Measurements from ENCODE around the gene SUGCT. TPM values are rescaled to one million over a fixed set of nuclear protein-coding genes. Genes with fewer than 3 reads are reported as not detected.
"Not testable (repeated sequence)": the region's sequence is repeated elsewhere in the genome, so short reads cannot be mapped to it uniquely, and the experiment has no call there.

Gene SUGCT
- total and polyA plus RNA-seq, 5 donors from 2014 or later: 0.52 to 3.1 (median 1.5) TPM; not detected in 1

DNA sequence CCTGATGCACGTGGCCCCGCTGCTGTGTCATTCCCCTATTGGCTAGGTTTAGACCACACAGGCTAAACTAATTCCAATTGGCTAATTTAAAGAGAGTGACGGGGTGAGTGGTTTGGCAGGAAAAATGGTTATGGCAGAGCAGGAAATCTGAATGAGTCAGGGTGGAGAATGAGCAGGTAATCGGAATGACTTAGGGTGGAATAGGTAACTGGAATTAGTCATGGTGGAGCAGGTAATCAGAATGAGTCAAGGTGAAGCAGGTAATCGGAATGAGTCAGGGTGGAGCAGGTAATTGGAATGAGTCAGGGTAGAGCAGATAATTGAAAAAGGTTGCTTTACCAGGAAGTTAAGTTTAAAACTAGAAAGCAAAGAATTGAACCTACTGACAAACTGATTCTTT is 7.1 kb downstream of the SUGCT start:
- not testable (repeated sequence) for H3K4me3 ChIP-seq (ENCODE audit: low read depth, low read length); H3K9me3 ChIP-seq (ENCODE audit: control insufficient read depth in 2 of 2, low read length in 2 of 2); ATAC-seq (ENCODE audit: low read depth in 2 of 2); H3K4me1 Mint-ChIP-seq; DNase-seq; H3K36me3 ChIP-seq (ENCODE audit: control insufficient read depth, insufficient read depth, low read length); H3K27ac Mint-ChIP-seq; H3K27me3 ChIP-seq (ENCODE audit: control insufficient read depth, insufficient read depth, low read length); H3K36me3 Mint-ChIP-seq; H3K27ac ChIP-seq (ENCODE audit: insufficient read depth, low read length, poor library complexity, severe bottlenecking); H3K4me3 Mint-ChIP-seq; H3K4me1 ChIP-seq (ENCODE audit: control insufficient read depth, insufficient read depth, low read length, poor library complexity, severe bottlenecking); H3K9me3 Mint-ChIP-seq
- peaks cover 27% of the 10 kb centered on the region for H3K27me3 Mint-ChIP-seq

GRCh38 chr7:40145596-40146130 is 10.9 kb downstream of the SUGCT start:
- not testable (repeated sequence) for ATAC-seq (ENCODE audit: low read depth in 2 of 2); H3K4me1 Mint-ChIP-seq; H3K36me3 ChIP-seq (ENCODE audit: control insufficient read depth, insufficient read depth, low read length); DNase-seq; H3K9me3 Mint-ChIP-seq; H3K4me1 ChIP-seq (ENCODE audit: control insufficient read depth, insufficient read depth, low read length, poor library complexity, severe bottlenecking); H3K36me3 Mint-ChIP-seq; H3K27ac ChIP-seq (ENCODE audit: insufficient read depth, low read length, poor library complexity, severe bottlenecking); H3K27me3 ChIP-seq (ENCODE audit: control insufficient read depth, insufficient read depth, low read length); H3K4me3 Mint-ChIP-seq; H3K9me3 ChIP-seq (ENCODE audit: control insufficient read depth in 2 of 2, low read length in 2 of 2); H3K27ac Mint-ChIP-seq; H3K4me3 ChIP-seq (ENCODE audit: low read depth, low read length)
- peaks cover 24% of the 10 kb centered on the region for H3K27me3 Mint-ChIP-seq

DNA sequence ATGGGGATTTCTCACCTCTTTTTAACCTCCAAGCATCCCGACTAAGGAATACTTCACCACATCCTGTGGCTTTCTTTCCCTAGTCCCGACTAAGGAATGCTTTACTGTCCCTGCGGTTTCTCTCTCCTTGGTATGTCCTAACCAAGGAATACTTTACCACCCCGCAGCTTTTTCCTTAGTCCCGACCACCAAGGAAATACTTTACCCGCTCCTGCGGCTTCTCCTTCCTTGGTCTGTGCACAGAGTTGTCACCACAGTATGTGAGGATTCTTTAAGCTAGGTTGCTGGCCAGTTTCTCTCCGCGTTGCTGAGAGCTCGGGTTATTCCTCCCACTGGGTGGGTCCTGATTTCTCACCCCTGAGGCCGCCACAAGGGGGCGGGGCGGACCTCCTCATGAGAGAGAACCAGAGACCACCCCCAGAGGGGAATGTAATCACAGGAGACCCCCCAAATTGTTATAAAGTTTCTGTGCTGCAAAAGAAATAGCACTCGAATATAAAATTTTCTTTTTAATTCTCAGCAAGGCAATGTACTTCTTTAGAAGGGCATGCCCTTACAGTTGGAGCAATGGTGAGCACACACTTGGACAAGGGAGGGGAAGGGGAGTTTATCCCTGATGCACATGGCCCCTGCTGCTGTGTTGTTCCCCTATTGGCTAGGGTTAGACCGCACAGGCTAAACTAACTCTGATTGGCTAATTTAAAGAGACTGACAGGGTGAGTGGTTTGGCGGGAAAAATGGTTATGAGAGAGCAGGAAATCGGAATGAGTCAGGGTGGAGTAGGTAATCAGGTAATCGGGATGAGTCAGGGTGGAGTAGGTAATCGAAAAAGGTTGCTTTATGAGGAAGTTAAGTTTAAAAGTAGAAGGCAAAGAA is 12.8 kb downstream of the SUGCT start:
- peak overlapping the region in 1 of 4 donors; percentile 38 for H3K4me3 Mint-ChIP-seq
- peaks cover 0 to 4% (median 0%) of the 10 kb centered on the region in 4 donors for H3K4me1 Mint-ChIP-seq
- no peak for DNase-seq
- Histone ChIP-seq H3K27me3 (ENCODE audit: control insufficient read depth, insufficient read depth, low read length) (no peaks in the 10 kb centered on the region), H3K9me3 (ENCODE audit: control insufficient read depth in 2 of 2, low read length in 2 of 2) (no peaks in the 10 kb centered on the region), H3K4me3 (ENCODE audit: low read depth, low read length) (no peak overlapping the region), H3K27ac (ENCODE audit: insufficient read depth, low read length, poor library complexity, severe bottlenecking) (no peak overlapping the region), H3K36me3 (ENCODE audit: control insufficient read depth, insufficient read depth, low read length) (no peaks in the 10 kb centered on the region), H3K4me1 (ENCODE audit: control insufficient read depth, insufficient read depth, low read length, poor library complexity, severe bottlenecking) (no peaks in the 10 kb centered on the region)
- H3K27ac Mint-ChIP-seq: no peak overlapping the region
- H3K9me3 Mint-ChIP-seq: peaks cover 0 to 7% (median 0%) of the 10 kb centered on the region in 7 donors
- no peak for ATAC-seq (ENCODE audit: low read depth in 2 of 2)
- no peaks in the 10 kb centered on the region for H3K36me3 Mint-ChIP-seq
- peaks cover 14% of the 10 kb centered on the region for H3K27me3 Mint-ChIP-seq

GRCh38 chr7:40148247-40148580 is 13.4 kb downstream of the SUGCT start:
- H3K4me1 ChIP-seq (ENCODE audit: control insufficient read depth, insufficient read depth, low read length, poor library complexity, severe bottlenecking); H3K36me3 ChIP-seq (ENCODE audit: control insufficient read depth, insufficient read depth, low read length); H3K27ac ChIP-seq (ENCODE audit: insufficient read depth, low read length, poor library complexity, severe bottlenecking); H3K9me3 Mint-ChIP-seq; H3K27ac Mint-ChIP-seq; H3K4me3 ChIP-seq (ENCODE audit: low read depth, low read length); H3K4me3 Mint-ChIP-seq; H3K27me3 ChIP-seq (ENCODE audit: control insufficient read depth, insufficient read depth, low read length); H3K36me3 Mint-ChIP-seq; H3K4me1 Mint-ChIP-seq; H3K9me3 ChIP-seq (ENCODE audit: control insufficient read depth in 2 of 2, low read length in 2 of 2); ATAC-seq (ENCODE audit: low read depth in 2 of 2); DNase-seq: not testable (repeated sequence)
- peaks cover 14% of the 10 kb centered on the region for H3K27me3 Mint-ChIP-seq

- no peak overlapping the region for H3K4me3 Mint-ChIP-seq
- H3K4me1 Mint-ChIP-seq: peaks cover 0 to 4% (median 1%) of the 10 kb centered on the region in 4 donors
- no peaks in the 10 kb centered on the region for H3K4me1 ChIP-seq (ENCODE audit: control insufficient read depth, insufficient read depth, low read length, poor library complexity, severe bottlenecking)
- ATAC-seq (ENCODE audit: low read depth in 2 of 2) (no peak), DNase-seq (no peak)
- peaks cover 0 to 7% (median 0%) of the 10 kb centered on the region in 7 donors for H3K9me3 Mint-ChIP-seq
- H3K36me3 ChIP-seq (ENCODE audit: control insufficient read depth, insufficient read depth, low read length): no peaks in the 10 kb centered on the region
- H3K9me3 ChIP-seq (ENCODE audit: control insufficient read depth in 2 of 2, low read length in 2 of 2): no peaks in the 10 kb centered on the region
- H3K27ac ChIP-seq (ENCODE audit: insufficient read depth, low read length, poor library complexity, severe bottlenecking): no peak overlapping the region
- no peaks in the 10 kb centered on the region for H3K36me3 Mint-ChIP-seq
- H3K4me3 ChIP-seq (ENCODE audit: low read depth, low read length): no peak overlapping the region
- H3K27me3 Mint-ChIP-seq: peaks cover 14% of the 10 kb centered on the region
- H3K27ac Mint-ChIP-seq: no peak overlapping the region
- H3K27me3 ChIP-seq (ENCODE audit: control insufficient read depth, insufficient read depth, low read length): no peaks in the 10 kb centered on the region
Measured at GRCh38 chr7:40148671-40149070, 13.9 kb downstream of the SUGCT start.

DNA sequence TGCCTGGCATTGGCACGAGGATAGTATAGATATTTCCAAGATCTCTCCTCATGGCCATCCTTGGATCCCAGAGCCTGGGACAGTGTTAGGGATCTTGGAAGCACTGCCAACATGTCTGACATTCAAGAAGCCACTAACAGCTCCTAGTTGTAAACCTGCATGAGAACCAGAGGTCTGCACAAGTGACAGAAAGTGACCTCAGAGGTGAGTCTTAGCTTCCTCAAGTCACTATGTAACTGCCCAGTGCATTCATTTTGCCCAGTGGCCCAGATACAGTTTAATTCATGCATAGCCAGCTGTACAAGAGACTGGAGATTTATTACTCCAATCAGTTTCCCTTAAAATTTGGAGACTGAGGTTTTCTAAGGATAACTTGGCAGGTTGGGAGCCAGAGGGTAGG is 16.7 kb downstream of the SUGCT start:
- no peak overlapping the region for H3K27ac ChIP-seq (ENCODE audit: insufficient read depth, low read length, poor library complexity, severe bottlenecking)
- Mint-ChIP-seq H3K36me3 (no peaks in the 10 kb centered on the region), H3K27ac (no peak overlapping the region), H3K4me1 (peaks cover 0 to 4% (median 1%) of the 10 kb centered on the region in 4 donors), H3K27me3 (peaks cover 8% of the 10 kb centered on the region), H3K9me3 (peaks cover 0 to 4% (median 0%) of the 10 kb centered on the region in 7 donors), H3K4me3 (no peak overlapping the region)
- H3K9me3 ChIP-seq (ENCODE audit: control insufficient read depth in 2 of 2, low read length in 2 of 2): no peaks in the 10 kb centered on the region
- ATAC-seq (ENCODE audit: low read depth in 2 of 2) (no peak), DNase-seq (no peak)
- H3K4me1 ChIP-seq (ENCODE audit: control insufficient read depth, insufficient read depth, low read length, poor library complexity, severe bottlenecking): no peaks in the 10 kb centered on the region
- H3K4me3 ChIP-seq (ENCODE audit: low read depth, low read length): no peak overlapping the region
- H3K36me3 ChIP-seq (ENCODE audit: control insufficient read depth, insufficient read depth, low read length): no peaks in the 10 kb centered on the region
- no peaks in the 10 kb centered on the region for H3K27me3 ChIP-seq (ENCODE audit: control insufficient read depth, insufficient read depth, low read length)

GRCh38 chr7:40156988-40157387 is 22.2 kb downstream of the SUGCT start:
- H3K36me3 ChIP-seq (ENCODE audit: control insufficient read depth, insufficient read depth, low read length): no peaks in the 10 kb centered on the region
- no peak for ATAC-seq (ENCODE audit: low read depth in 2 of 2)
- H3K4me3 ChIP-seq (ENCODE audit: low read depth, low read length): no peak overlapping the region
- no peaks in the 10 kb centered on the region for H3K27me3 ChIP-seq (ENCODE audit: control insufficient read depth, insufficient read depth, low read length)
- no peaks in the 10 kb centered on the region for H3K4me1 ChIP-seq (ENCODE audit: control insufficient read depth, insufficient read depth, low read length, poor library complexity, severe bottlenecking)
- H3K27ac ChIP-seq (ENCODE audit: insufficient read depth, low read length, poor library complexity, severe bottlenecking): no peak overlapping the region
- H3K4me3 Mint-ChIP-seq: no peak overlapping the region
- H3K9me3 ChIP-seq (ENCODE audit: control insufficient read depth in 2 of 2, low read length in 2 of 2): no peaks in the 10 kb centered on the region
- no peaks in the 10 kb centered on the region for H3K9me3 Mint-ChIP-seq
- no peak for DNase-seq
- H3K27me3 Mint-ChIP-seq: peaks cover 4% of the 10 kb centered on the region
- no peak overlapping the region for H3K27ac Mint-ChIP-seq
- H3K36me3 Mint-ChIP-seq: no peaks in the 10 kb centered on the region
- H3K4me1 Mint-ChIP-seq: peaks cover 0 to 2% (median 0%) of the 10 kb centered on the region in 4 donors

DNA sequence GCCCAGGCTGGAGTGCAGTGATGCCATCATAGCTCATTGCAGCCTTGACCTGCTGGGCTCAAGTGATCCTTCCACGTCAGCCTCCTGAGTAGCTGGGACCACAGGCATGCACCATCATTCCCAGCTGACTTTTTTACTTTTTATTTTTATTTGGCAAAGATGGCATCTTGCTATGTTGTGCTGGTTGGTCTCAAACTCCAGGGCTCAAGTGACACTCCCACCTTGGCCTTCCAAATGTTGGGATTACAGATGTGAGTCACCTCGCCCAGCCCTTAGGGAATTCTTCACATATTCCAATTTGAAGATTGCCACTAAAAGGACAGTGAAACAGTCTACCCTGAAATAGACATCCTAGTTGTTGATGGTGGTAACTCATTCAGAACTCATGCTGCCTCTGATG is 27.7 kb downstream of the SUGCT start:
- H3K4me1 ChIP-seq (ENCODE audit: control insufficient read depth, insufficient read depth, low read length, poor library complexity, severe bottlenecking): no peaks in the 10 kb centered on the region
- no peaks in the 10 kb centered on the region for H3K36me3 ChIP-seq (ENCODE audit: control insufficient read depth, insufficient read depth, low read length)
- Mint-ChIP-seq H3K9me3 (no peaks in the 10 kb centered on the region), H3K27me3 (peaks cover 10% of the 10 kb centered on the region), H3K4me1 (no peaks in the 10 kb centered on the region), H3K27ac (peak overlapping the region in 1 of 3 donors; percentile 26), H3K4me3 (no peak overlapping the region), H3K36me3 (no peaks in the 10 kb centered on the region)
- no peak overlapping the region for H3K4me3 ChIP-seq (ENCODE audit: low read depth, low read length)
- no peaks in the 10 kb centered on the region for H3K9me3 ChIP-seq (ENCODE audit: control insufficient read depth in 2 of 2, low read length in 2 of 2)
- DNase-seq (no peak), ATAC-seq (ENCODE audit: low read depth in 2 of 2) (no peak)
- H3K27me3 ChIP-seq (ENCODE audit: control insufficient read depth, insufficient read depth, low read length): peaks cover 2% of the 10 kb centered on the region
- no peak overlapping the region for H3K27ac ChIP-seq (ENCODE audit: insufficient read depth, low read length, poor library complexity, severe bottlenecking)

Data from CD4-positive, CD25-positive, alpha-beta regulatory T cell (primary cell).